GM21786 (cell line): ENCODE results near the gene CHCHD6.
A peak's percentile ranks its signal among the peaks of the same experiment; 100 is the strongest.

ENCODE experiments used
- ATAC-seq: cut with Tn5 transposase; IDR thresholded peaks from one replicate; pipeline ENCODE4 v1.9.1; 2021; ENCODE audit not compliant: unreplicated experiment

The CHCHD6 gene, protein sequence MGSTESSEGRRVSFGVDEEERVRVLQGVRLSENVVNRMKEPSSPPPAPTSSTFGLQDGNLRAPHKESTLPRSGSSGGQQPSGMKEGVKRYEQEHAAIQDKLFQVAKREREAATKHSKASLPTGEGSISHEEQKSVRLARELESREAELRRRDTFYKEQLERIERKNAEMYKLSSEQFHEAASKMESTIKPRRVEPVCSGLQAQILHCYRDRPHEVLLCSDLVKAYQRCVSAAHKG

DNA sequence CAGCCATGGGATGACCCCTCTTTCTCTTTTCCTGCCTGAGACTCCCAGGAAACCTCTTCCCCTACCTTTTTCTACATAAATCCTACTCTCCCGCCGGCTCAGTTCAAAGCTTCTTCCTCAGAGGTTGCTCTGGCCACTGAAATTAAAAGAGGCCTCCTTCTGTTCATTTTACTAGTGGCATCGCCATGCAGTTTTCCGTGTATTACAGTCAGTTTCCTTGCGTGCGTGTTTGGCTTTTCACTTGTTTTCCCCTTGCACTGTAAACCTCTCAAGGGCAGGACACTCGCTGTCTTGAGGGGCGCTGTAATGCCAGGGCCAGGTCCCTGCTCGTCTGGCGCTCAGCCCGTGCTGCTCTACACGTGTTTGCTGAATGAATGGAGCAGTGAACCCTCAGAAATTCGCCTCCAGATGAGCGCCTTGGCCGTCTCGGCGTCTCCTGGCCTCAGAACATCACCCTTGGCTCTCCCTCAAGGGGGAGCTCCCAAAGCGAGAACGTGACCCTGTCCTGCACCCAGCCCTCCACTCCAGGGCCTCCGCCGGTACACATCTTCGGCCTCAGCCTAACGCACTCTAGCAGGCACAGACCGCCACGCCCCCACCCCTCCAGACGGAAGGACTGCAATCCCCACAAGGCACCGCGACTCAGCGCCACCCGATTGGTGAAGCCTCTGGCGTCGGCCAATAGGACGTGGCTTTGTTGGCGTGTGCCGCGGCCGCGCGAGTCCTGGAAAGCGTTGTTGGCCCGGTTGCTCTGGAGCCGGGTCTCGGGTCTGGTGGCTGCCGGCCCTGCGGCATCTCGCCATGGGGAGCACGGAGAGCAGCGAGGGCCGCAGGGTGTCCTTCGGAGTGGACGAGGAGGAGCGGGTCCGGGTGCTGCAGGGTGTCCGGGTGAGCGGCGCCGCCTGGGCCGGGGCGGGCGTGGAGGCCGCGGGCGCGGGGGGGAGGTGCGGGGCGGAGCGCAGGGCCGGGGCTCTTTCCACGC, at the start of gene CHCHD6:
CHCHD6 (plus strand) TSS at position 729 of the 982 bp plus-strand sequence; CDS start at position 802, 73 bp downstream.
- peak; percentile 96 for ATAC-seq

DNA sequence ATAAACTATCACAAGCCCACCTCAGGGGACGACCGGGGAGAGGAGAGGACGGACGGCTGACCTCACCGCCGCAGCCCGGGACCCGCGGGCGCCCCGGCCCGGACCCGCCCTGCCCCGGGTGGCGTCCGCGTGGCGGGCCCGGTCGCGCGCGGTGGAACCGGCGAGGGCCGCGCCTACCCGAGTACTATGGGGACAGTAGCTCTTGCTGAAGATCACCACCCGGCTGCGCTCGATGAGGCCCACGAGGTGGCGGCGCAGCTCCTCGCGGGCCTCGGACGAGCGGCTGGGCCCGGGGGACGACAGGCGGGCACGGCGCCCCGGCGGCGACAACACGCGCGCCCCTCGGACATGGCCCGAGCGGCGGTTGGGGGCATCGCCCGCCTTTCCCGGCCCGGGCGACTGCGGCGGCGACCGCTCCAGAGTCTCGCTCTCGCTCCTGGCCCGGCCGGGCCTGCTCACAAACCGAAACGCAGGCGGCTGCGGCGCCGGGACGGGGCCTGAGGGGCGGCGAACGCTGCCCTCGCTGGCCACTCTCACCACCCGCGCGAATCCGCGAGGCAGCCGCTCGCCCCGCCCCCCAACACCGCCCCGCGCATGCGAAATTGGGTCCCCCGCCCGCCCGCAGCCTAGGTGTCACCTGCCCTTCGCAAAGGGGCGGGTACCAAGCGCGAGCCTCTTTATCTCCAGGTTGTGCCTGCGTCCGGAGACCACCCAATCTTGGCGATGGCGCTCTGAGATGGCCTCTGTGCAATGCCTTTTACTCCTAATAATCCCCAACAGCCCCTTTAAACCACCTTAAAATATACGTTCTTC, 49.3 kb upstream of the CHCHD6 start, which contains the start of gene TXNRD3:
TXNRD3 (minus strand) TSS at position 554 of the 813 bp plus-strand sequence.
- no peak for ATAC-seq

DNA sequence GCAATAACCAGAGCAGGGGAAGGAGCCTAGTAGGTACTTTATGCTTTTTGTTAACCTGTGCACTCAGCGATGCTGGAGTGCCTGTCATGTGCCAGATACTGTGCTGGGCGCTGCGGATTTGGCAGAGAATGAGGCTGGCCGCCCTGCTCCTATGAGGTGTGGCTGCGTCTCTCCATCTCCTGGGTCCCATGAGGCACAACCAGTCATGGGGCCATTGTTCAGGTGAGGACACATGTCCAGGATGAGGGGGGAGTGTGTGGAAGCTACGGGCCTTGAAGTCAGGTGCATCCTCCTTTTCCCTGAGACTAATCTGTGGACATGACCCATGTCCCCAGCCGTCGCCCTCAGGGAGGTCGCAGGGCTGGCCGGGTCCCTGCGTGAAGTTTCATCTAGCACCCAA, 48.2 kb upstream of the CHCHD6 start:
- no peak for ATAC-seq

DNA sequence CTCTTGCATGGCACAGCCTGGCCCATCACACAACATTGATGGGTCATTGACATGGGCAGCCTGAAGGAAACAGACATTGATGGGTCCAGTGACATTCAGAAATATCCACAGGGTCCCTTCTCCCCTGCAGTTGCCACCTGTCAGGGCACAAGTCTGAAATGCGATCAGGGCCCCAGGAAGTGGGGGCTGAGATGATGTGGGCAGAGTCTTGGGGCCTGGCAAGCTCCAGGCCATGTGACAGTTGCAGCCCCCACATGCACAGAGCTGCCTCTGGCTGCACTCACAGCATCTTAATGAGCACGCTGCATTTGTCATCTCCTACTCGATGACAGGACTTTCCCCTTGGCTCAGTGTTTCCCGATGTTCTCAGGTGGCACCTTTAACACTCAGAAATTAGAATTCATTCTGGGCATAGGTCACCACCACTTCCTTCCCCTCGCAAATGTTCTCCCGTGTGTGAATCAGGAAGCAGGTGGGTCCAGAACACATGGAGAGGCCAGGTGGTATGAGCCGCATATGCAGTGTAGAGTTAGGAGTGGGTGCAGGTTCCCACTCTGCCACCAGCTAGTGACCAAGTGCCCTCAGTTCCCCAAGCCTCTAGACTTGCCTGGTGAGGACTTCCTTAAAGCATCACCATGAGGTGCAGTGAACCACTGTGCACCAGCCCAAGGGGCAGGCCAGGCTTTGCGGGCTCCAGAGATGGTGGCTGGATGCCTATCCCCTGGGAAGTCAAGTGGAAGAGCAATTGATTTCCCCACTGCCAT, 47.5 kb upstream of the CHCHD6 start:
- no peak for ATAC-seq

DNA sequence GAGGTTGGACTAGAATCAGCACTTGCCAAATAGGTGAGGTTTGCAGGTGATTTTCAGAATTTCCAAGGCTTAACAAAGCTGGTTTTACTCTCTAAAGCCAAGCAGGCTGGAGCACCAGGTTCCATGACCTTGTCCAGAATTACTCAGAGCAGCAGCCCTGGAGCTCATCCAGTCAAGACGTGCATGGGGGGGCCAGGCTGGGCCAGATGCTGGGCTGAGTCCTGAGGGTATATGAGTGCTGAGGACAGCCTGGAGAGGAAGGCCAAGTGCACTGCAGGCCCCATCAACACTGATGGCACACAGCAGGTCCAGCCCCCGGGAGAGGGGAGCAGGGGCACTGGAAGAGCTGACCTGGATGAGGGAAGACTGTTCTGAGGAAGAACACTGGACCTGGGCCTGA, 46.1 kb upstream of the CHCHD6 start:
- no peak for ATAC-seq

DNA sequence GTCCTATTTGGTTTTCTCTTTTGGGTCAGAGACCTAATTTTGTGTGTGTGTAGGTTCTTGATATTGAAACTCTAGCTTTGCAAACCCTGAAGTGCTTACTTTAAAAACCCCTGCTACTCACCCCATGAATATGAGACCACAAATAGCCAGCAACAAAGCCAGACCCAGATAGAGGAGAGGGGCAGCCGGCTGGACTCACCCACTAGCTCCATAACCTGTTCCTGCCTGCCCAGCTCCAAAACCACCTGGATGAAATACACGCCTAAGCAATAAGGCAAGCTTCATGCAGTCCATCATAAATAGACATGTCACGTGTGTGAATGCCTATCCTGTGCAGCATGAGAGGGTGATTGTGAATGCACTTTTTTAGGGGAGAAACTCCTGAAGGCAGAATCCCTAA, 45.5 kb upstream of the CHCHD6 start:
- no peak for ATAC-seq

DNA sequence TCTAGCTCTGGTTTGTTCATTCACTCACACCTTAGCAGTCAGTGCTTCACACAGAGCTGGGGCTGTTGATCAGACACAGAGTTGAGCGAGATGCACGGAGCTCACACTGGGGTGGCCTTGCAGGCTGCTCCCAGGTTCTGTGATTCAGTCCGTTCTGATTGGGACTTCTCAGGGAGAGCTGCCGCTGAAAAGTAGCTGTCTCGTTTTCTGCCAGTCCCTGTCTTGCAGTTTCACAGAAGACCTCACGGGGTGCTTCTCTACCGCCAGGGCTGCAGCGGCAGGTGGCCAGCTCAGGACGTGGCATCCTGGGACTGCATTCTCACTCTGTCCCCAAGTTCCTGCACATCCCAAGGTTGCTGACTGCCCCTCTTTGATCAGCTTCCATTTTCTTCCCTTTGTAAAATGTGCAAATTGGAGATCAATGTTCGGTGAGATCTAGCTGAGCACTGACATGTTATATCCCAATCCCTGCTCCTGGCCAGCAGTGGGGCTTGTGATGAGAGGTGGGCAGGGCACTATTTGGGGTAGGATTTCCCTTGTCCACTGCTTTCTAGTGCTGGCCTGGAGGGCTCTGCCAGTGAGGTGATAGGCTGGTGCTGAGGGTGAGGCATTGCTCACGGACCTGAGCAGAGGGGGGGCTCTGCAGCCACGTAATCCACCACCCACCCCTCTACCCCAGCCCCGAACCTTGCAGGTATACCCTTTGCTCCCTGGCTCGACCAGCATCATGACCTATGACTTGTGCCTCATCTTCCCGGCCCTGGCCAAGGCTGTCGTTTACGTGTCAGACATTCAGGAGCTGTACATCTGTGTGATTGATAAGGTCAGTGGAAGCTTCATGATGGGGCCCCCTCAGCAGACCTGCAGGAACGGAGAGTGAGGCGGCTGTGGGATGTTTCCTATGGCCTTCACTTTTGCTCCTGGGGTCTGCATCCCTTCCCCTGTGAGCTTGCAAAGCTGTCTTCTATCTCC, 43.8 kb upstream of the CHCHD6 start:
- no peak for ATAC-seq

DNA sequence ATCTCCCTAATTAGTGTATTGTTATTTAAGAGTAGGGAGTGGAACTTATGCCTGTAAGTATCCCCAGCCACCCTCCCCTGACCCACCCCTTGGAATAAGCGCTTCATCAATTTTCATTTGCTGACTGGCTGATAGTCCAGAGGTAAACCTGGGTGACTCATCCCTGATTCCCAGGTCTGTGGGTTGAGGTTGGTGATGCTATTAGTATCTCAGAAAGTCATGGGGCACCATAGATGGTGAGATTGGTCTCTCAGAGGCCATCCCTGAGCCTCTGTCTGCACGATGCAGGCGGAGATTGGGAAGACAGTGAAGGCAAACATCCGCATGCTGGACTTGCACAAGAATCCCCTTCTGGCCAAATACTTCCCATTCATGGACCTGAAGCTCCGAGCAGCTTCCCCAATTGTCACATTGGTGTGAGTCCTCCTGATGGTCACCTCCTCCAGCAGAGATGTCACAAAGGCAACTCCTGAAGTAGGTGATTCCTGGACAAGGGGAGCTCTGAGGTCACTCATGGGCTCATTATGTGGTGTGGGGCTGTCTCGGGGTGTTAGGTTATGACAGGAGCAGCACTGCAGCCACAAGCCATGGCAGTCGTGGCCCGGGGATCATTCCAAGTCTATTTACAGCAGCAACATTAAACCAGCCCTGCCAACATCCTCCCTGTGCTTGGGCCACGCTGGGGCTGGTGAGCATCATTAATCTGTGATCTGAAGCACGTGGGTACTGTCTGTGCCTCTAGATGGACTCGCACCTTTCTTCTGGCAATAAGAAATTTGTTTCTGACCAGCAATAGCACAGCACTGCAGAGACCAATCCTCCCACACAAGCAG, 42.3 kb upstream of the CHCHD6 start:
- ATAC-seq: no peak

DNA sequence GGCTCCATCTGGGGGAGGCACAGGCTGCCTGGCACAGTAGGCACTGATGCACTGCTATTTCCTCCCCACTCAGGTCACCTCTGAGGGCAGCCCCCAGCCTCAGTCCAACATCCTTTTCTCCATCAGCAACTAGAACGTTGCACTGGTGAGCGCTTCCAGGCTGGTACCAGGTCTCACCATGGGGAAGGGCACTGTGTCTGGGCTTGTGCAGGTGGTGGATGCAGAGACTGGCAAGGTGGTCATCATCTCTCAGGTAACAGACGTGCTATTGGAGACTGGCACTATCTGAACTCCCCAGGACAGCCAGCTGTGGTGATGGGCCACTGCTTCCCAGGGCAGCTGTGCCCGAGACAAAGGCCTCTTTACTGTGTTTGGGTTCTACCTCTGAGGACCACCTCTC, 40.8 kb upstream of the CHCHD6 start:
- ATAC-seq: no peak

DNA sequence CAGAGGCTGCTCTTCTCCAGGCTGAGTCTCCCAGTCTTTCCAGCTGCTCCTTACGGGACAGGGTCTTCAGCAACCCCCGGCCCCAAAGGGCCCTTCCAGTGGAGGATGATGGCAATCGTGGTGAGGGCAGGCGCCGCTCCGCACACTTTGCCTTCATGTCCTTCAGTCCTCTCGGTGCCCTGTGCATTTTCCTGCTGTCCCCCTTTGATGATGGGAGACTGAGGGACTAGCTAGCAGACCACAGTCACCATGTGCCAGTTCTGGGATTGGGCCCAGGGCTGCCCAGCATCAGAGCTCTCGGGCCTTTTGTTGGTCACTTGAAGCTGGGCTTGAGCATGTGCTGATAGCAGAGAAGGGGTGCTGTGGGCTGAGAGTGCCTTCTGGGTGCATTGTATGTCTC, 40.3 kb upstream of the CHCHD6 start:
- ATAC-seq: no peak

DNA sequence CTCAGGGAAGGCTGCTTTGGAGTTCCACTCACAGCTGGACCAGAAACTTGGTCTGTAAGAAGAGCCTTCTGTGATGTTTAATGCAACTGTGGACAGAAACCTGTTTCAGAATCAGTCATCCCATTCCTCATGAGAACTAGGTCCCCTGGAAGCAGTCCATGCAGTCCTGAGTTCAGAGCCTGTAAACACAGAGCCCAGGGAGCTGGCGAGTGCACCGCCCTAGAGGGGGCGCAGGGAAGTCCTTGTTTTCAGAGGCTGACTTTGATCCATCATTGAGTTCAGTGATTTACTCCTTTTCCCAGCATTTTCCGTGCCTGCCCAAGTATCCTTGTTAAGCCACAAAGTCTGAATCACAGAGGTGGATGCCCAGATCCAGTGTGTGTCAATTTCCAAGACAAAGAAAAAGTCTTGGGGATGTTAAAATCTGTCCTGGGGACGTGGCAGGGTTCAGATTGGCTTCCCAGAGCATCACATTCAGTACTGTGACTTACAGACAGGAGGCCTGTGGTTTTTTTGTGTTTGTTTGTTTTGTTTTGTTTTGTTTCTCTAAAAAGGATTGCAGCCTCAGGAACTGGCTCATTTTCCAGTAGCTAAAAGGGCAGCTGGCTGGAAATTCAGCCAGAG, 39.3 kb upstream of the CHCHD6 start:
- no peak for ATAC-seq

DNA sequence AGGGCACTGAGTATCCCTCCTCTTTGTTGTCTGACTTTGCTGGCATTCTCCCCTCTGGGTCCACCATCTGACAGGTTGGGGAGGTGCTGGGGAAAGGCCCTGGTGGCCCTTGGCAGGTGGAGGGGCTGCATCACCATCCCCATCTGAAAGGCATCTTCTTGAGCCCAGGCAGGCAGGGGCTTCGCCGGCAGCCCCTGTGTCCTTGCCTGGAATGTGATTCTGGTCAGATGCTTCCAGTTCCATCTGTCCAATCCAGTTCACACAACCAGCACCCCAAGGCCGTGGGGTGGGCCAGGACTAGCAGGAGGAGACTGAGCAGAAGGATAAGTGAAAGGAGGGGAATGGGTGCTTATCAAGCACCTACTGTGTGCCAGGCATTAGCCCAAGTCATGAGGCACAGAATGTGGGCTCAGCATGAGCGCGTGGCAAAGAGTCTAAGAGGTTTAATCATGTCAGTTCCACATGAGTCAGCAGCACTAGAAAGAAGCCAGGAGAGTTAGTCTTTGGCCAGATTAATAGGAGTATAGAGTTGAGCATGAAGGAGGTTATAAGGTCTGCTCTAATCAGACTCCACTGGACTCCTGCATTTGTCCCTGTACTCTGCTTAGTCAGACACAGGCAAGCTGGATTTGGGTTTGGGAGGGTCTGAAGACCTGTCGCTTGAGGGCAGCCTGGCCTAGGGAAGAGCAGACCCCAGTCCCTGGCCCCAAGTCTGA, 38.7 kb upstream of the CHCHD6 start:
- ATAC-seq: no peak

DNA sequence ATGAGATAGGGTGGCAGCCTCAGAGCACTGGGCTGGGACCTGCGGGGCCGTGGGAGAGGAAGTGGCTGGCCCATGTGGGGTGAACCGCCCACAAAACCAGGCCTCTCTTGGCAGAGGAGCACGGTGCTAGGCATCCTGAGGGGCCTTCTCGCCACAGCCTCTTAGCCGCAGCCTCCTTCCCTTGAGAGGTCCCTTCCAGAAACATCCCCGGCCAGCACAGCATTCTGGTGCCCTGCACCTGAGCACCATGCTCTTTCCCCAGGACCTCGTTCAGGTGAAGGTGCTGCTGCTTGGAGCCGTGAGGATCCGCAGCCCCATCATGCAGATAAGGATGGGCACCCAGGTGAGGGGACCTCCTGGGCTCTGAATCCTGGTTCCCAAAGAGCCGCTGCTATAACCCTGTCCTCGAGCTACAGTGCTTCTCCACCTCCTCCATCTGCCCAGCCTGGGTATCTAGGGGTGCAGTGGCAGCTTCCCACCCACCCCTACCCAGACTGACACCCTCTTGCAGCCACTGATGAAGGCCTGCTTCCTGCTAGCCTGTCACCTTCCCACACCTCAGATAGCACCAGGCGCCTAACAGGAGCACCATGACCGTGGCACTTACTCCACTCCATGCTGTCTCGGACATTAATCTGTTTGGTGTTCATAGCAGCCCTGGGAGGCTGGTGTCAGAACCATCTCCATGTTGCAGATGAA, 37.9 kb upstream of the CHCHD6 start:
- ATAC-seq: no peak

DNA sequence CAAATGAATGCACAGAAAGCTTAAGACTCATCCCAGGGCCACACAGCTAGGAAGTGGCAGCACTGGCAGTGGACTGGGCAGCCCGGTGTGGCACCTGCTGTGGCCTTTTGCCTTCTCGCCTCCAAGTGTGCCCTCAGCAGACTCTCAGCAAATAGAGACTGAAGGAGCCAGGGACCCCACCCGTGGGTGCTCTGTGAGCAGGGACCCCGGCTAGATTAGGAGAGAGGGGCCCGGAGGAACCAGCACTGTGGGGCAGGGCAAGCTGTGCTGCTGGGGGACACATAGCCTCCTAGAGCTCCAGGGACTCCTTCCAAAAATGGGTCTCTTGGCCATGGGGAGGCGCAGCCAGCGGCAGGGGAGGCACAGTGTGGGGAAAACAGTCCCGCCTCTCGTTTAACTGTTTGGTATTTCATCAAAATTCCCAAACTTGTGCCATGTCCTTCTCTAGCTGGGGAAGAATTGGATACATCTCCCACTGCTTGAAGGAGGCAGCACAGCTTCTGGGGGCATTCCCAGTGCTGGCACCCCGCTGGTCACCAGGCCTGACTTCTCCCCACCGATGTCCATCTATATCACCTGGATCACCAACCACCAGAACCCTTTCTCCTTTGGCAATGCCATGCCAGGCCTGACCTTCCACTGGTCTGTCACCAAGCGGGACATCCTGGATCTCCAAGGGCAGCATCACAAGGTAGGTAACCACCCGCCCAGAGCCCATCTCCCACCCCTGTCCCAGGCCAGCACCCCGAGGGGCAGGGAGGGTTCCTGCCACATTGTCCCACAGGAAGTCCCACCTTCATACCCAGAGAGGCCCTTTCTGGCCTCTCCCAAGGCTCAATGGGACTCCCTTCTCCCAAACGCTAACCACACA, 37.1 kb upstream of the CHCHD6 start:
- no peak for ATAC-seq

DNA sequence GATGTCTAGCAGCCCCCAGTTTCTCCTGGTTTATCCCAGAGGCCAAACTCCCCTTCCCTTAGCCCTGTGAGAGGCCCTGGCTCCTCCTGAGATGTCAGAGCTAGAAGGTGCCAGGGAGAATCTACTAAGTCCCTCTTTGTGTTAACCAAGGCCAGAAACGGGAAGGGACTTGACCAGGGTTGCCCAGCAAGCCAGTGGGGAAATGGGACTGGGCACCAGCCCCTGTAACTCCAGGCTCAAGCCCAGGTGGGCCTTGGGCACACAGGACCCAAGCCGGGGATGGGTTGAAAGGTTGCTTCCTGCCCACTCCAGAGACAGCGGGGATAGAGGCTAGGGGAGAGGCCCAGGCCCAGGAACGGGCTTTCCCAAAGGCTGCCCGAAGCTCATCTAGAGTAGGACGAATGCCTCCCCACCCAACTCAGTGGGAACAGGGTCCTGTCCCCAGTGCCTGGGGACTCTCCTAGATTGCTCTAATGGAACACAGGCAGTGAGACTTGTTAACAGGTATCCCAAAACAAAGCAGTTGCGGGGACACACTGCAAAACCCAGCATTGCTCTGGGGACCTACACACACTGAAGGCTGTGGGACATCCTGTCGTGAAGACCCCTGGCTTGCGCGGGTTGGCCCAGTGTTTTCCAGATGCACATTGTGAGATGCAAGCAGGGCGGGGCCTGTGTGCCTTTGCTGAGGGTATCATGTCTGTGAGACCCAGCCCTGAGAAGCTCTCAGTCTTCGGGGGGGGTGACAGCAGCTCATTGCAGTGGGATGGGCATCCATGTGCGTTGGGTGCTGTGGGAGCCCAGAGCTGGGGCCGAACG, 36.2 kb upstream of the CHCHD6 start:
- ATAC-seq: no peak
